ENCODE measurements around the gene TBC1D5.
"Not testable (repeated sequence)": the region's sequence is repeated elsewhere in the genome, so short reads cannot be mapped to it uniquely, and the experiment has no call there.

Gene TBC1D5

GRCh38 chr3:17634201-17634600 lies 108.2 kb downstream of the TBC1D5 start:
- DNase-seq = no peak
- H3K9me3 Mint-ChIP-seq = no peaks in the 10 kb centered on the region
- H3K27ac Mint-ChIP-seq = no peak overlapping the region
- no peaks in the 10 kb centered on the region for H3K27me3 Mint-ChIP-seq
- peaks cover 34% of the 10 kb centered on the region for H3K4me1 Mint-ChIP-seq (ENCODE audit: low read depth)
- H3K4me3 Mint-ChIP-seq = no peak overlapping the region
- peaks cover 3% of the 10 kb centered on the region for H3K36me3 Mint-ChIP-seq (ENCODE audit: low read depth)

GRCh38 chr3:17632401-17633100 lies 109.9 kb downstream of the TBC1D5 start:
- H3K9me3 Mint-ChIP-seq = no peaks in the 10 kb centered on the region
- DNase-seq = no peak
- peaks cover 3% of the 10 kb centered on the region for H3K36me3 Mint-ChIP-seq (ENCODE audit: low read depth)
- H3K27ac Mint-ChIP-seq = no peak overlapping the region
- H3K4me3 Mint-ChIP-seq = no peak overlapping the region
- H3K4me1 Mint-ChIP-seq (ENCODE audit: low read depth) = peaks cover 25% of the 10 kb centered on the region
- no peaks in the 10 kb centered on the region for H3K27me3 Mint-ChIP-seq

GRCh38 chr3:17631609-17632008 lies 110.8 kb downstream of the TBC1D5 start:
- Mint-ChIP-seq H3K27me3 (no peaks in the 10 kb centered on the region), H3K4me3 (no peak overlapping the region), H3K27ac (no peak overlapping the region), H3K36me3 (ENCODE audit: low read depth) (peaks cover 3% of the 10 kb centered on the region), H3K9me3 (no peaks in the 10 kb centered on the region), H3K4me1 (ENCODE audit: low read depth) (peaks cover 31% of the 10 kb centered on the region)
- no peak for DNase-seq

- no peak overlapping the region for H3K4me3 Mint-ChIP-seq
Measured at GRCh38 chr3:17629400-17629799, 113.0 kb downstream of the TBC1D5 start.

GRCh38 chr3:17626395-17626794 lies 116.0 kb downstream of the TBC1D5 start:
- no peak for DNase-seq
- Mint-ChIP-seq H3K27ac (no peak overlapping the region), H3K36me3 (ENCODE audit: low read depth) (peaks cover 17% of the 10 kb centered on the region), H3K27me3 (no peaks in the 10 kb centered on the region), H3K4me3 (no peak overlapping the region), H3K9me3 (no peaks in the 10 kb centered on the region), H3K4me1 (ENCODE audit: low read depth) (peaks cover 16% of the 10 kb centered on the region)

More at GRCh38 chr3:17629400-17629799, 113.0 kb downstream of the TBC1D5 start:
- H3K9me3 Mint-ChIP-seq = no peaks in the 10 kb centered on the region
- peaks cover 32% of the 10 kb centered on the region for H3K4me1 Mint-ChIP-seq (ENCODE audit: low read depth)
- peaks cover 3% of the 10 kb centered on the region for H3K36me3 Mint-ChIP-seq (ENCODE audit: low read depth)
- H3K27me3 Mint-ChIP-seq = no peaks in the 10 kb centered on the region
- no peak for DNase-seq
- no peak overlapping the region for H3K27ac Mint-ChIP-seq

GRCh38 chr3:17625133-17625532 lies 117.3 kb downstream of the TBC1D5 start:
- Mint-ChIP-seq H3K27me3 (no peaks in the 10 kb centered on the region), H3K27ac (no peak overlapping the region), H3K36me3 (ENCODE audit: low read depth) (peaks cover 27% of the 10 kb centered on the region), H3K4me3 (no peak overlapping the region), H3K4me1 (ENCODE audit: low read depth) (peaks cover 13% of the 10 kb centered on the region), H3K9me3 (no peaks in the 10 kb centered on the region)
- no peak for DNase-seq

GRCh38 chr3:17623464-17623863 lies 119.0 kb downstream of the TBC1D5 start:
- H3K27me3 Mint-ChIP-seq = no peaks in the 10 kb centered on the region
- no peaks in the 10 kb centered on the region for H3K9me3 Mint-ChIP-seq
- no peak overlapping the region for H3K27ac Mint-ChIP-seq
- H3K36me3 Mint-ChIP-seq (ENCODE audit: low read depth) = peaks cover 40% of the 10 kb centered on the region
- H3K4me1 Mint-ChIP-seq (ENCODE audit: low read depth) = peaks cover 11% of the 10 kb centered on the region
- no peak overlapping the region for H3K4me3 Mint-ChIP-seq
- DNase-seq = no peak

GRCh38 chr3:17619968-17620367 lies 122.5 kb downstream of the TBC1D5 start:
- H3K4me3 Mint-ChIP-seq = no peak overlapping the region
- H3K36me3 Mint-ChIP-seq (ENCODE audit: low read depth) = peaks cover 57% of the 10 kb centered on the region
- H3K27me3 Mint-ChIP-seq = no peaks in the 10 kb centered on the region
- no peaks in the 10 kb centered on the region for H3K4me1 Mint-ChIP-seq (ENCODE audit: low read depth)
- no peak overlapping the region for H3K27ac Mint-ChIP-seq
- peaks cover 16% of the 10 kb centered on the region for H3K9me3 Mint-ChIP-seq
- DNase-seq = no peak

- H3K27ac Mint-ChIP-seq; H3K27me3 Mint-ChIP-seq; DNase-seq; H3K4me3 Mint-ChIP-seq; H3K4me1 Mint-ChIP-seq (ENCODE audit: low read depth): not testable (repeated sequence)
- Mint-ChIP-seq H3K9me3 (peaks cover 30% of the 10 kb centered on the region), H3K36me3 (ENCODE audit: low read depth) (peaks cover 24% of the 10 kb centered on the region)
Measured at GRCh38 chr3:17613017-17613416, 129.4 kb downstream of the TBC1D5 start.

- Mint-ChIP-seq H3K27ac (no peak overlapping the region), H3K4me3 (no peak overlapping the region), H3K27me3 (no peaks in the 10 kb centered on the region), H3K9me3 (peaks cover 7% of the 10 kb centered on the region), H3K36me3 (ENCODE audit: low read depth) (peaks cover 23% of the 10 kb centered on the region), H3K4me1 (ENCODE audit: low read depth) (peaks cover 7% of the 10 kb centered on the region)
- DNase-seq = no peak
Measured at GRCh38 chr3:17607905-17608304, 134.5 kb downstream of the TBC1D5 start.

- peaks cover 25% of the 10 kb centered on the region for H3K36me3 Mint-ChIP-seq (ENCODE audit: low read depth)
Measured at GRCh38 chr3:17605934-17606333, 136.5 kb downstream of the TBC1D5 start.

GRCh38 chr3:17605032-17605431 lies 137.4 kb downstream of the TBC1D5 start:
- no peaks in the 10 kb centered on the region for H3K27me3 Mint-ChIP-seq
- H3K27ac Mint-ChIP-seq = no peak overlapping the region
- no peak for DNase-seq

More at GRCh38 chr3:17605934-17606333, 136.5 kb downstream of the TBC1D5 start:
- Mint-ChIP-seq H3K27me3 (no peaks in the 10 kb centered on the region), H3K4me1 (ENCODE audit: low read depth) (peaks cover 7% of the 10 kb centered on the region), H3K27ac (no peak overlapping the region), H3K9me3 (peaks cover 7% of the 10 kb centered on the region), H3K4me3 (no peak overlapping the region)
- DNase-seq = no peak

GRCh38 chr3:17602126-17602525 lies 140.3 kb downstream of the TBC1D5 start:
- H3K27ac Mint-ChIP-seq = no peak overlapping the region
- no peaks in the 10 kb centered on the region for H3K27me3 Mint-ChIP-seq
- no peak overlapping the region for H3K4me3 Mint-ChIP-seq
- peaks cover 12% of the 10 kb centered on the region for H3K4me1 Mint-ChIP-seq (ENCODE audit: low read depth)
- H3K9me3 Mint-ChIP-seq = peaks cover 7% of the 10 kb centered on the region
- peaks cover 25% of the 10 kb centered on the region for H3K36me3 Mint-ChIP-seq (ENCODE audit: low read depth)
- no peak for DNase-seq

More at GRCh38 chr3:17605032-17605431, 137.4 kb downstream of the TBC1D5 start:
- Mint-ChIP-seq H3K4me3 (no peak overlapping the region), H3K9me3 (peaks cover 7% of the 10 kb centered on the region), H3K36me3 (ENCODE audit: low read depth) (peaks cover 25% of the 10 kb centered on the region), H3K4me1 (ENCODE audit: low read depth) (peaks cover 7% of the 10 kb centered on the region)

GRCh38 chr3:17592956-17593355 lies 149.5 kb downstream of the TBC1D5 start:
- peaks cover 36% of the 10 kb centered on the region for H3K9me3 Mint-ChIP-seq
- H3K36me3 Mint-ChIP-seq (ENCODE audit: low read depth) = peaks cover 61% of the 10 kb centered on the region
- DNase-seq = no peak
- no peak overlapping the region for H3K4me3 Mint-ChIP-seq
- H3K27me3 Mint-ChIP-seq = no peaks in the 10 kb centered on the region
- no peaks in the 10 kb centered on the region for H3K4me1 Mint-ChIP-seq (ENCODE audit: low read depth)
- no peak overlapping the region for H3K27ac Mint-ChIP-seq

- Mint-ChIP-seq H3K27me3 (no peaks in the 10 kb centered on the region), H3K4me3 (no peak overlapping the region), H3K27ac (no peak overlapping the region), H3K4me1 (ENCODE audit: low read depth) (peaks cover 6% of the 10 kb centered on the region), H3K36me3 (ENCODE audit: low read depth) (peaks cover 57% of the 10 kb centered on the region), H3K9me3 (peaks cover 32% of the 10 kb centered on the region)
- DNase-seq = no peak
Measured at GRCh38 chr3:17590465-17590864, 152.0 kb downstream of the TBC1D5 start.
